MM.1S (cell line): ENCODE measurements around the gene OSBP.
"Not testable (repeated sequence)": the region's sequence is repeated elsewhere in the genome, so short reads cannot be mapped to it uniquely, and the experiment has no call there.

ENCODE experiments used
- CTCF ChIP-seq: fragments of 300-600 bp; sonication (generic); IDR thresholded peaks from 2 replicates; pipeline ENCODE4 v1.5.1; 2016; ENCODE audit warnings: antibody characterized with exemption, low read length, mixed read lengths
- EZH2 ChIP-seq: fragments of 300-600 bp; sonication (generic); optimal IDR thresholded peaks from 2 replicates; pipeline ENCODE3; 2017; ENCODE audit warnings: low read depth, mild to moderate bottlenecking, antibody characterized with exemption, low read length, mixed read lengths
- EZH2phosphoT487 ChIP-seq: fragments of 300-600 bp; sonication (generic); IDR thresholded peaks from 2 replicates; pipeline ENCODE4 v1.6.1; 2018; ENCODE audit warnings: antibody characterized with exemption, low read length

- not testable (repeated sequence) for TF ChIP-seq CTCF, EZH2, EZH2phosphoT487
These were observed 71.9 kb downstream of the OSBP start for GRCh38 chr11:59543713-59544112.
